Globus pallidus (tissue), 1 donor: ENCODE data around the gene SPATA13.
"Not testable (repeated sequence)": the region's sequence is repeated elsewhere in the genome, so short reads cannot be mapped to it uniquely, and the experiment has no call there.

Experiments
- DNase-seq: peaks from one replicate; pipeline ENCODE4 v3.0.0-alpha.2; 2015; ENCODE audit warnings: low spot score

The SPATA13 gene

DNA sequence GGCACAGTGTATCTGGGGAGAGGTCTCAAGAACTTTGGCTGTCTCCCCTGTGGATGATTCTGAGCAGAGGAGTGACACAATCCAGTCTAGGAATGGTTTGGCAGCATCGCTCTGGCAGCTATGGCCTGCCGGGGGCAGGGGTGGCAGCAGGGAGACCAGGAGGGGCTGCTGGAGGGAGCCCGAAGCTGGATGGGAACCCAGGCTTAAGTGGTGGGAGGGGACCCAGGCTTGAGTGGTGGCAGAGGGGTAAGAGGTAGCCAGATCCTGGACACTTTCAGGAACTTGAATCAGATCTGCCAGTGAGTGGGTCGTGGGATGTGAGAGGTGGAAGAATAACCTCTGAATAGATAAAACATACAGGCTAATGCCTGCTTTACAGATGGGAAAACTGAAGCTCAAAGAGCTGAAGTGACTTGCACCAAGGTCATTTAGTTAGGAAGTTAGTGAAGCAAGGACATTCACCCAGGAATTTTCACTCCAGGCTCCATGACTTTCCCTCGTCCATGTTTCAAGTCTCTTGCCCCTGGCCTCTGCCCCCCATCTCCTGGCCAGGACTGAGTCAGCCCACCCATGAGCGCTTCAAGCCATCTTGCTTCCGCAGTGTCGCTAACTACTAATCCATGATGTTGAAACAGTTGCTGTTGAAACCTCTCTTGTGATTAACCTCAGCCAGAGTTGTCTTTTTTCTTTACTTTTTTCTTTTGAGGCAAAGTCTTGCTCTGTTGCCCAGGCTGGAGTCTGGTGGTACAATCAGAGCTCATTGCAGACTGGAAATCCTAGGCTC, 119.0 kb downstream of the SPATA13 start:
- no peak for DNase-seq

DNA sequence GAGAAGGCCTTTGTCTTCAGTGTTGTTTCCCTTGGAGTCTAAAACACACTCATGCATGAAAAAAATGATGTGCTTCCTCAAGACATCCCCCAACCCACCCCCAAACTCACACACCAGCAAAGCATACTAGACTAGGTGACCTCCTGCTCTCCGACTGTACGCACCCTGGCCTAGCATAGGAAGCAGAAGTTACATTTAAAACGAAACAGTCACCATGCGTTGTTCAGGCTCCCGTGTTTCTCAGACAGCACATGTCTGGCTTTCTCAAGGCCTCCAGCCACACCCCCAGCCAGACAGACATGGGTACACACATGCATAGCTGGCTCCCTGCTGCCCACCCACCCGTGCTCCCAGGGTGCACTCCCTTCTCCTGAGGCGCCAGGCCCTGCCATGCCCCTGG, 120.2 kb downstream of the SPATA13 start:
- peak; percentile 62 for DNase-seq

DNA sequence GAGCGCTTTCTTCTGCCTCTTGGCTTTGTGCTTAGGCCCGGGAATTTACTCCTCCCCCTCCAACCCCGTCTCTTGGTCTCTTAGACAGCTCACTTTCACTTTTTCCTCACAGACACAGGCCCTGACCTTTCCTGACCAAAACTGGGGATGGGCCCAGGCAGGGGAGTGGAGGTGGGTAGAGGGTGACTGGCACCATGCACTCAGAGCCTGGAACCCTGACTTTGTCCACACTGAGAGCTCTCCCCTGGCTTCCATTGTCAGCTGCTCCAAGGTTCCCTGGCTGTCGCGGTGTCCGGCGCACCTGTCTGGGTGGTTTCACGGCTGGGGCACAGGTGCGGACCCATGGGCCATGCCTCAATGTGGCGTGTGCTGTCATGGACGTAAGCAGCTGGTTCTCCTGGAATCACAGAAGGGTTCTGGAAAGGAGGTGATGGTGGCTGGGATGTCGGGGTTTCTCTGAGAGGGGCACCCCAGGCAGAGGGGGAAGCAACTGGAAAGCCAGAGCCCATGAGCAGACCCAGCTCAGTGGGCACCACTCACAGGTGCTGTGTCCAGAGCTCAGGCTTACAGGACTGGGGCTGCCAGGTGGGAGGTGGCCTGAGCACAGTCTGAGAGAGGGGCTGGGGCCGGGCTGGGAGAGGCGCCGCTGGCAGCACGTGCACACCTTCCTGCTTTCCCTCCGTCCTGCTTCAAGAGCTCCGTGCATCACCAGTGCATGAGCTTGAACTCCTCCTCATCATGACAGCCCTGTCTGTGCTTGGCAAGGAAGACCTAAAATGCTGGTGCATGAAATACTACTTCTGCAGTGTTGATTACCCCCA, 120.9 kb downstream of the SPATA13 start:
- no peak for DNase-seq

DNA sequence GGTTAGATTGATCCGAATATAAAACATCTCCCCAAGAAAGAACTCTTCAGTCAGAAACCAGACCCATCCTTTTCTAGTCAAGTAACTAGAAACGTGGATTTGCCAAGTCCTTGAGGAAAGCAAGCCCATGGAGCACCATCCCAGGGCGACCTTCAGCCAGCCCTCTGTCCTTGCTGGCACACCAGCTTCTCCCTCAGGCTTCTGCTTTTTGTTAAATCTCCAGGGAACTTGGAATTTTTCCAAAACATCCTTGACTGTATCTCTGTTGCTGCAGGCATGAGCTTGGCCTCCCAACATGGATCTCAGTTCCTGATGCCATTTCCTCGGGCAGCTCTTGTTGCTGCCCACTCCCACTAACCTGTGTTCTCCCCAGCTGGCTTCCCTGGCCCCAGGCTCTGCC, 121.7 kb downstream of the SPATA13 start:
- no peak for DNase-seq

DNA sequence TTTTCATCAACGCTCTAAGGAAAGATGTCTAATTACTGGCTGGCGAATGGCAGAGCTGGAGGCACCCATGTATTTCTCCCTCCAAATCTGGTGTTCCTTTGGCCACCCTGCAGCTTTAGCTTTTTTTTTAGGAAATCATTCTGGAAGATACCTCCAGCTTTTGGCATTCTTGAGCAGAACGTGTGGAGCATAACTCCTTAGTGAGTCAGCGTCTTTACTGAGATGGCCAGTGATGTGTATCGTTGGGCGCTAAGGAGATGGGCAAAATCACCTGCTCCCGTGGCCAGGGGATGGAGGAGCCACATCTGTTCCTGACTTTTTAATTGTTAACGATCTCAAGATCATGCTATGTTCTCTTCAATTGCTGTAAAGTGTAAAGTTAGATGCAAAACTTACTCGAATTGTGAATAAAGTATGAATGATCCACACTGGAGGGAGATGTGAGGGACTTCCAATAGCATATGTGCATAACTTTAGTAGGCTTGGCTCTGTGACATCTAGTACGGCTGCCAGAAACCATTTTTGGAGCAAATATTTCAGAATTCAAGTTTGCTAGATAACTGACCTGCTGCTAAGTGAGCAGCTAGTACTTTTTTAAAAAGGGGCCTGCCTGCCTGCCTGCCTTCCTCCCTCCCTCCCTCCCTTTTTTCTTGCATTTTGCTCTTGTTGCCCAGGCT, 124.5 kb downstream of the SPATA13 start:
- no peak for DNase-seq

DNA sequence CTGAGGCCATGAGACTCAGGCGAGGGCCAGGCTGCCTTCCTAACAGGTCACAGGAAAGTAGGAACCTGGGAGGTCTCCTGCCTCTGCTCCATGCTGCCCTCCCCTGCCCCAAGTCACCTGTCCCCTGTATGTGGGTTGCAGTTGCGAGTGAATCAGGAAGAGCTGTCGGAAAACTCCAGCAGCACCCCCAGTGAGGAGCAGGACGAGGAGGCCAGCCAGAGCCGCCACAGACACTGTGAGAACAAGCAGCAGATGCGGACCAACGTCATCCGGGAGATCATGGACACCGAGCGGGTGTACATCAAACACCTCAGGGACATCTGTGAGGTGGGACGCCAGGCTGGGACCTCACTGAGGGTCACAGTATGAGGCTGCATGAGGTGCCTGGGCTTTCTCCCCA, 126.1 kb downstream of the SPATA13 start:
- DNase-seq: no peak

DNA sequence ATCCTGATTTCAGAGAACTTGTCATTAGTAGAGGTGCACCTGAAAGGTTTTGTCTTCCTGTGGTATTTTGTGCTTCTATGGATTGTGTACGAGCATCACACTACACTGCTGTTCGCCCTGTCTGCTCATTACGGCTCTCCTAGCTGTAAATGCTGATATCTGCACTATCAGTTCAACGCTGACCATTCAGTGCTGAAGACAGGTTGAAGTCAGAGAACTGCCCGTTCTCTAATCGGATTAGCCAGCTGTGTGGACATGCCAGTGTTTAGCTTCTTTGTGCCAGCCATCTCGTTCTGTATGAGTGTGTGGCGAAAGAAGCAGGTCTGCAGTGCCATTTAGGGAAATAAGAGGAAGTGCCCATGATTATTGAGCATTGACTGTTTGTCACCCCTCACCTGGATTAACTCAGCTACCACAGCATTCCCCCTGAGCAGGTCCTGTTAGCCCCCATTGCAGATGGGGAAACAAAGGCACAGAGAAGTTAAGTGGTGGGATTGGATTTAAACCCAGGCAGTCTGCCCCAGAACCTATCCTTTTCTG, 127.3 kb downstream of the SPATA13 start:
- no peak for DNase-seq

DNA sequence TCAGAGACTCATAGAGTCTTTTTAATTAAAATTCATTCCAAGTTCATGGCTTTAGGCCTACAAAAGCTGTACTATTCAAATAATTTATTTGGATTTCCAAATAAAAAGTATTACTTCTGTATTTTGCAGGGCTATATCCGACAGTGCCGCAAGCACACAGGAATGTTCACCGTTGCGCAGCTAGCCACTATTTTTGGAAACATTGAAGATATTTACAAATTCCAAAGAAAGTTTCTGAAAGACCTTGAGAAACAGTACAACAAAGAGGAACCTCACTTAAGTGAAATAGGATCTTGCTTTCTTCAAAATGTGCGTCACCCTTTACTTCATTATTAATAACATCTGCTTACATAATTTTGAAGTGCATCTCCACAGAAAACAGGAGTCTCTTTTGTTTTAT, 128.3 kb downstream of the SPATA13 start:
- DNase-seq: no peak

DNA sequence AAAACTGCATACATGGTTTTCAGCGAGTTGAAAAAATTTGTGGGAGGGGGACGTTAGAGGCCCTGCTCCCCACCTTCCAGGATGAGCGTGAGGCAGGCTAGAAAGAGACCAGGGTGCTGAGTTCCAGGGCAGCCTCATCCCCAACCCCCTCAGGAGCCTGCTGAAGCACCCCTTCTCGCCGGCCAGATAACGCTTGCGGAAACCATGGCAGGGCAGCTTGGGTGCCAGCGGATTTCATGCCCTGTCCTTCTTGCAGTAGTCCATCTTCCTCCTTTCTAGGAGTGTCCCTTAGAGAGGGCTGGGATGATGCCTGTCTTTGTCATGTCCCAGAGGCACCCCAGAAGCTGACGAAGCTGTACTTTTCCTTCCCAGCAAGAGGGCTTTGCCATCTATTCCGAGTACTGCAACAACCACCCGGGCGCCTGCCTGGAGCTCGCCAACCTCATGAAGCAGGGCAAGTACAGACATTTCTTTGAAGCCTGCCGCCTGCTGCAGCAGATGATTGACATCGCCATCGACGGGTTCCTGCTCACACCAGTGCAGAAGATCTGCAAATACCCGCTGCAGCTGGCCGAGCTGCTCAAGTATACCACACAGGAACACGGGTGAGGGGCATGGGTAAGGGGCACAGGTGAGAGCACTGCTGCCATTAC, 129.9 kb downstream of the SPATA13 start:
- DNase-seq: no peak

DNA sequence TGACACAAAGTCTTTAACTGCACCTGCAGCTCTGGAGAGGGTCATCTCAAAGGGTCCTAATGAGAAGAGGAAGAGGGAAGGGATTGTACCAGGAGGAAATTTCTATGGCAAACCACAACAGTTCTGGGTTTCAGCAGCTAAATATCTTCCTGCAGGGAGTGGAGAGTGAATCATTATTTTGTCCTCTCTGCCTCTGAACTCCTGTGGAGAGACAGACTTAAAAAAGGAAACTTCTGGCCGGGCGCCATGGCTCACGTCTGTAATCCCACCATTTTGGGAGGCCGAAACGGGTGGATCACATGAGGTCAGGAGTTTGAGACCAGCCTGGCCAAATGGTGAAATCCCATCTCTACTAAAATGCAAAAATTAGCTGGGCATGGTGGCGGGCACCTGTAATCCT, 132.0 kb downstream of the SPATA13 start:
- DNase-seq: no peak

DNA sequence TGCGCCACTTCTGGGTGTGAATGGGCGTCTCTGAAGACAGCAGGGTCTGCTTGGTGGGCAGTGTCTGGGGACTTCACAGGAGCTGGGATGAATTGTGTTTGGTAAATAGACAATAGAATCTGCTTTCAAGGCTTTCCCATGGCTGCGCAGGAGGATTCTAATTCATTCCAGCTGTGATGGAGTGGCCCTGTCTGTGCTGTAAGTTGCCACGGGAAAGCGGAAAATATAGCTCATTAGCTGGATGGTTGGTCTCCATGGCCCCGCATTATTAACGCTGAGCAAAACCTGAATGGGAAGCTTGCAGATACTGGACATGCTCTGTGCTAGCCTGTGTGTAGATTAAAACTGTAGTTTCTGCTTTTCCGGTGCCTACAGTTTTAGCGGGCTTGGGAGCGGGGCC, 133.2 kb downstream of the SPATA13 start:
- DNase-seq: no peak

DNA sequence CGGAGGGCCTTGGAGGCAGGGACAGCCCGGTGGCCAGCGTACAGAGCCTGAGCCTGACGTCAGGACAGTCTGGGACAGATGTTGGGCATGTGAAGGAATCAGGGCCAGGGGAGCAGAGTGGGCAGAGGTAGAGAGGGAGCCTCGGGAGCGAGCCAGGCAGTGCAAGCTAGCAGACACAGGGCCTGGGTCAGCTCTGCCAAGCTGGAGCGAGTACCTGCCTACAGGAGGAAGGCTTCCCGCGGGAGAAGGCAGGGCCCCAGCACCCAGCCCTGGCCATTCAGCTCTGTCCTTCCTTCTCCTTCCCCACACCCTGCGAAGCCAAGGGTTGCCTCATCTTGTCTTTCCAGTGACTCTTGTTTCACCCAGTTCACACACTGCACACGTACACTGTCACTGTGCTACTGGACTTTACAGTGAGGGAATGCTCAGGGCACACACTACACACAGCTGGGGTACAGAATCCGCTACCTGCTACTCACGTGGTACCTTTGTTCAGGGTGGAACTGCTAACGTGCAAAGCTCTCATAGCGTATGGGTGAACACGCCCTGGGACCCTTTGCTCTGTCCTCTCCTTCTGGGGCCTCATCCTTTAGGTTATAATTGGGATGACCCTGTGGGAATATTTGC, 139.1 kb downstream of the SPATA13 start:
- DNase-seq: no peak

DNA sequence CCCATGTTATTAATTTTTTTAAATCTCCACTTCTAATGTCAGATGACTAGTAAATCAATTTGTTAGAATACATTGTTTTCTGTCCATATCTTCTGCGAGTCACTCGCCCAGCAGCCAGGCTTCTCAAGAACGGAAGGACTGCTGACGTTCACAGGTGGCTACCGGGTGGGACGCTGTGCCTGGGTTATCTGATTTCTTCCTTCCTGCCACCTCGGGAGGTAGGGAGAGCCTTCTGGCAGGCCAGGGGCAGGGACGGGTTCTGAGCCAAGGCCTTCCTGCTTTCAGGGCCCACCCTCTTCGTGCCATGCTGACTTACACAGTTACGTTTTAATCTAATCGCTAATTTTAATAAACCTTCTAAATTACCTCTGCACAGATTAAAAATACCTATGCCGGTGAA, 140.9 kb downstream of the SPATA13 start:
- DNase-seq: no peak

DNA sequence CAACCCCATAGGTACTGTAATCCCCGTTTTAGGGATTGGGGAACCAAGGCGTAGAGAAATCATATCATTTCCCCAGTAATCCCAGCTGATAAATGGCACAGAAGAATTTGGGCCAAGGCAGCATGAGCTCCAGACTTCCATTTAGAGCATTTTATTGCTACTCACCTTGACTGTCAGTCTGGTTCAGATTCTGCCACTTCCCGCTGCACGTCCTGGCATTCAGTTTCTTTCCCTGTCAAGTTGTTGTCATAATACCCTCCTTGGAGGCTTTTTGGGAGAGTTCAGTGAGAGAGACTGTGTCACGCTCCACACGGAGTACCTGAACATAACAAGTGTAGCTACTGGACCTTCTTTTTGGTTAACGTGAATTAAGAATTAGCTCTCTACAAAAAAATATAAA, 141.4 kb downstream of the SPATA13 start:
- no peak for DNase-seq

DNA sequence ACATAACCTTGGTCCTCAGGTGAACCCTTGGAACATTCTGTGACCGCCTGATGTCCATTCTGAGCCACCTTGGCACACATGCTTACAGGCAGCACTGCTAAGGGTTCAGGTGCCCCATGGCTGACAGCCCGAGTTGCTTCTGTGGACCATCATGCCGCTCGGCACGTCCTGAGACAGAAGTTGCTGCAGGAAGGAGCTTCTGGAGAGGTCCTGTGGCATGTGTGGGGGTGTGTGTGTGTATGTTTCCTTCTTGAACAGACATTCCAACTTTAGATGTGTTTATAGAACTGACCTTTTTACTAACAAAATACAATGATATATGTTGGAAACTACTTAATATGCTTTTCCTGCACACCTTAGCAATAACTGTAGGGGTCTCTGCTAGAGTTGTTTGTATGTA, 144.1 kb downstream of the SPATA13 start:
- DNase-seq: no peak

DNA sequence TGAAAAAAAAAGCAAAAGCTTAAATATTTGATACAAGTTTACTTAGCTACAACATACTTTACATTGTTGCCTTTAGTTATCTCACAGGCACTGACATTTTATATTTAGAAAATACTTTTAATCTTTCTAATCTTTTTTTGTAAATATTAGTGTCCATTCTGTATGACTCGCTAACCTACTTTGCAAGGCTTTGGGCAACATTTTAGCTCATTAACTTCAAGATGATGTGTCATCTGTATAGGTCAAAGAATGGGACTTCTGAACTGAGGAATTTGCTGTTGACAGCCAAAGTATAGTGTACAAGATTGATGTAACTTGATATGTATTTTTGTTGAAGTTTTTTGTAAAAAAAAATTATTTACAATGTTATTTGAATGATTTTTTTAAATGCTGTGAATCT, 146.1 kb downstream of the SPATA13 start:
- DNase-seq: no peak

DNA sequence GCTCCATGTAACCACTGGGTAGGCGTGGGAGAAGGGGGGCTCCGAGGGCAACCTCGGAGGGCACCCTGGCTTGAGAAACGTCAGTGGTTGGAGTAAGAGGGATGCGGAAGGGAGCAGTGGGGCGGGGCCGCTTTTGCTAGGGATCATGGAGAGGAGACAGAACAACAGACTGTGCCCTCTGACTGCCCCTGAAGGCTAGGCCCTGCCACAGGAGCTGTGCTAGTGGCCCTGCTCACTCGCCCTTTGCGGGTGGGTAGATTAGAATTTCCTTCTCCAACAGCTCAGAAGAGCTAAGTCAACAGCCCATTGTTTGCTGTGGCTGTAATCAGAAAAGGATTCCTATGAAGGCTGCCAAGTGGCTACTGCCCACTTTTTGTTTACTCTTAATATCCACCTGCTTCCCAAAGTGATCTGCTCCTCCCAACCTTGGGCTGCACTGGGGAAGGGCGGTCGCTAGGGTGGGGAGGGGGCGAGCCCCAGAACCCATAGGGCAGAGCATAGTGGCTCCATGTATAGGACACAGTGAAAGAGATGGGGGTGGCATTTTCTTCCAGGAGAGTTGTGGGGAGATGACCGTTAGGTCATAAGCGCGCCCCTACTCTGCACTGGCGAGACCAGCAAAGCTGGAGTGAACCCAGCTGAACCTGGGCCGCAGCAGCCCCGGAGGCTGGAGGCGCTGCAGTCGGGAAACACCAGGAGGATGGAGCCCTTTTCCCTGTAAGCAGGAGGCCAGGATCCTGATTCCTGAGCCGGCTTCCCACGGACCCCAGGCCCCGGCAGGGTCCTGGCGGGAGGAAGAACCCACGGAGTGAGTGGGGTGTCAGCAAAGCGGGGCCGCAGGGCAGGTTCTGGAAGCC, 146.9 kb downstream of the SPATA13 start:
- DNase-seq: no peak

DNA sequence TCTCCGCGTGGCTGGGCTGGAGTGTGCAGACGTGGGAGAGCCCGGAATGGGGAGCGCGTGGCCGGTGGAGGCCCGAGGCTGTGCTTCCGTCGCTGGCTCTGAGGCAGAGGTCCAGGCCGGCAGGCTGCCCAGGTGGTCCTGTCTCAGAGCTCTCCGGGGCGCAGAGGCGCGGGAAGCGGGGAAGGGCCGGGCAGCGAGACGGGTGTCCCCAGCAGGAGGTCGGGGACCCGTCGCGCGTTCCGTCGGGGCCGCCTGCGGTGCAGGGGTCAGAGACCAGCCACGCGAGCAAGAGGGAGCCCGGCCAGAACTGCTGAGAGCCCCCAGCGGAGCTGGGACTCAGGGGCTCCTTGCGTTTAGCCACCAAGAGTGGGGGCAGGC, 147.5 kb downstream of the SPATA13 start:
- DNase-seq: no peak

DNA sequence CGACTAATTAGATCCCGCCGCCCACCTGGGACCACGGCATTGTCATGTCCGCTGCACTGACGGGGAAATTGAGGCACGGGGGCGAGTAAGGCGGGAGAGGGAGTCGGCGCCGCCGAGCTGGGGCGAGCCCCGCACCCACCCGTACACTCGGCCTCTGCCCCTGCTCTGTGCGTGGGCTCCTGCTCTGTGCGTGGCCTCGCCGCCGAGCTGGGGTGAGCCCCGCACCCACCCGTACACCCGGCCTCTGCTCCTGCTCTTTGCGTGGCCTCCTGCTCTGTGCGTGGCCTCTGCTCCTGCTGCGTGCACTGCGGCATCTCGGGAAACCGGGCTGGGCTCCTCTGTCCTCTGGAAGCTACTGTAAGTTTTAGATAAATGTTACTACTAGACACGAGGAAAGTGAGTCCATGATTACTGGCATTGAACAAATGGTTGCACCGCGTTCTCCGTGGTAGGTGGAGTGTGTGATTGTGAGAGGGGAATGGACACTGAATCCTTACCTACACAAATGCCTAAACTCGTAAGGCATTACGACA, 148.0 kb downstream of the SPATA13 start:
- DNase-seq: no peak

DNA sequence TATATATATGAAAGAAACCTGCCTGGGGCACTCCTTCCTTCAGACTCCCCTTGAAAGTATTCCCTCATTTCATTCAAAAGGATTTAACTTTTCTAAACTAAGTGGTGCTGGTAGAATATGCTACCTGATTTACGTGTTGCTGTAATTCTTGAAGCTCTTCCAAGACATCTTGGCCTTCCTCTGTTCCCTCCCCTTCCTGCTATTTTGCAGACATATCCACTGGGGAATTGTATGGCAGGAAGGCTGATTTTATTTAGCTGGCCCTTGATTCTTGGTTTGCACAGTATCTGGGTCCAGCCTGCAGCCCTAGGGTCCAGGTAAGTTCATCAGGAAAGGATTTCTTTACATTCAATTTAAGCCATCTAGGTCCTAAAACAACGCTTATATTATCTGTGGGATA, 148.8 kb downstream of the SPATA13 start, which contains the start of gene C1QTNF9:
TSS of gene C1QTNF9 (plus strand) at position 281 of the 400 bp plus-strand sequence. CDS start 6,424 bp downstream, outside the sequence.
- not testable (repeated sequence) for DNase-seq
